HG02840 (cell line): ENCODE measurements around the gene NKIRAS2.

Experiments used
- ATAC-seq: cut with Tn5 transposase; IDR thresholded peaks from one replicate; pipeline ENCODE4 v1.9.1; 2021; ENCODE audit warnings: mild to moderate bottlenecking, moderate library complexity, moderate number of reproducible peaks; ENCODE audit not compliant: unreplicated experiment, low FRiP score

Gene NKIRAS2

GRCh38 chr17:42025936-42026335 is 6.0 kb downstream of the NKIRAS2 start:
- no peak for ATAC-seq

DNA sequence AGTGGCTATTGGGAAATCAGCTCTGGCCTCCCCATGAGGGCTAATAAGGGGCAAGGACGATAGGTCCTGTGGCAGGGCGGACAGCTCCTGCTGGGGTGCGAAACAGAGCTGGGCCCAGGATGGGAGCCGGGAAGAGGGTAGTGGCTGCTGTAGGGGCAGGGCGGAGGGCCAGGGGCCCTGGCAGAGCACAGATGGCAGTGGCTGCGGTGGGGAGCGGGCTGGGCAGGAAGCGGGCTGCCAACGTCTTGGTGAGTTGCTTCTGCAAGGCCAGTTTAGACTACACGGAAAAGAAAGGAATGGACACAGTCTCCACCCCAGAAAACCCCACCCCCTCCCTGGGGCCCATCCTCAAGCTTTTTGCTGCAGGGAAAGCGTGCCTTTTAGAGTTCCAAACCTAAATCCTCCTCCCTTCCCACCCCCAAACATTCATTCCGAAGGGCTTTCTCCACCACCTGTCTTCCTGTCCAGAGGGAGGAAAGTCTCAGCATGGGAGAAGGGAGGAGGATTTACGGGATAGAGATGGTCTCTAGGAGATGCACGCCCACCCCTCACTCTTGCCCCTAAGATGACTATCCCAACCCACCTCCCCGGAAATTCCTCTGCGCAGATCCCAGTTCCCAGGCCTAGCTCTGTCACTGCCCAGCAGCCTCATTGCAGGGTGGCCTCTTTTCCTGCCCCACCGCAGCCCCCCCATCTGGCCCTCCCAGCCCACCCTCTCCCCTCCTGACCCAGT is 7.1 kb downstream of the NKIRAS2 start:
- no peak for ATAC-seq

- no peak for ATAC-seq
These were observed 7.7 kb downstream of the NKIRAS2 start for GRCh38 chr17:42027590-42027889.

DNA sequence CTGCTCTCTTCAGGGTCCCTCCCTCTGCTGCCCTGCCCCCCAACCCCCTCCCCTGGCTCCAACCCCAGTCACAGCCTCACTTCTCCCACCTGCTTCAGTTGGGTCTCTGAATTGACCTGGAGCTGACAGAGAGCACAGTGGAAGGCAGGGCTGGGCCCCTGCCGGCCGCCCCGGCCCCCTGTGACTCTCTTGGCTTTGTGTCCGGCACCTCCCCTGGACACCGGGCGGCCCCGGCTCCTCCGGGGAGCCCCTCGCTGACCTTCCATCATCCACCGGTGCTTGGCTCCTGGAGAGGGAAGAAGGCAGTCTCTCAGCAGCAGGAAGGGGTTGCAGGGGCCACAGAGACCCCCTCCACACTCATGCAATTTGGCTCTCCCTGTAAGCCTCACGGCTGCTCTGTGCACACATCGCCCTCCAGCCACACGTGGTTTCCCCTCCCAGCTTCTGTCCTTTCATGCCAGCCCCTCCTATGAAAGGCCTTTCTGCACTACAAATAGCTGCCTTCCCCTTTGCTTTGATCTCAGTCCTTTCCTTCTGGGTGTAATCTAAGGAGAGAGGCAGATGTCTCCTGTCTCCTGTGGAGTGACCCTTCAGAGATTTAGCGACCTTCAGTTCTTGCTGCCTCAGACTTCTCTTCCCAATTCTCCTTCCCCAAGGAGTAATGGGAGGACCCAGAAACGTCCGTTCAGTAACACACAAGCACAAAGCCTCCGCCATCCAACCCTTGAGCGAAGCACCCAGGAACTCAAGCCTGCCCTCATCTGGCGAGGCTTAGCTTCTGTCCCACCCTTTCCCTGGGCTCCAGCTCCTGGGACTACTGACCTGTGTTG is 8.3 kb downstream of the NKIRAS2 start:
- no peak for ATAC-seq

- no peak for ATAC-seq
These were observed 8.9 kb downstream of the NKIRAS2 start for GRCh38 chr17:42028791-42029127.

DNA sequence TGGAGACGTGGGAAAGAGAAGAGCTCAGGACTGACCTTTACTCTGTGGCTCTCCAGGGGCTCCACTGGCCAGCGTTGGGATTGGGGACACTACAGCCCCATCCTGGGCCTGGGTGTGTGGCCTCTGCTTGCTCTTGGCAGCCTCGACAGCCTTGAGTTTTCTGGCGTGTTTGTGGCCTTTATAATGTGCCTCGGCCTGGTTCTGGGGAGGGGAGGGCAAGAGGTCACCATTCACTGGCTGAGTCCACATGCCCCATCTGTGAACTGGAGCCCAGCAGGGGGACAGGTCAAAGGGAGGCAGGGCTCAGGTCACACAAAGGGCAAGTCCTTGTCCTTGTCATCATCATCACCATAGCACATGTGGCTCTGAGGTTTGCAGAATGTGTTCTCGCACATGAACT is 11.7 kb downstream of the NKIRAS2 start:
- no peak for ATAC-seq

DNA sequence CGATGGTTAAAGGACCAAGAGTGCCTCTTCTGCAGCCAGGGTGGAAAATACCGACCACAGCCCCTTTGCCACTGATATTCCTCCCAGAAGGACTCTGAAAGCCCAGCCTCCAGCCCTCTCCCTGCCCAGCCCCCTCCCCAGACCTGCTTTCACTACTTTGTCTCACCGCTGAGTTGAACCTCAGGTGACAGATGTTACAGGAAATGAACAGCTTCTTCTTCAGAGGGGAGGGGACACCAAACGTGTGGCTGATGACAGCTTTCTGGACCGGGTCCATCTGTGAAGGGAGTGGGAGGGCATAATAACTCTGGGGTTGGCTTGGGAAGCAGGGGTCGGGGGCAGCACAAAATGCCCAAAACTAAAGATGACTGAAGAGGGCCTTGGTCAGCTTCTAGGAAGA is 14.2 kb downstream of the NKIRAS2 start:
- ATAC-seq: no peak

DNA sequence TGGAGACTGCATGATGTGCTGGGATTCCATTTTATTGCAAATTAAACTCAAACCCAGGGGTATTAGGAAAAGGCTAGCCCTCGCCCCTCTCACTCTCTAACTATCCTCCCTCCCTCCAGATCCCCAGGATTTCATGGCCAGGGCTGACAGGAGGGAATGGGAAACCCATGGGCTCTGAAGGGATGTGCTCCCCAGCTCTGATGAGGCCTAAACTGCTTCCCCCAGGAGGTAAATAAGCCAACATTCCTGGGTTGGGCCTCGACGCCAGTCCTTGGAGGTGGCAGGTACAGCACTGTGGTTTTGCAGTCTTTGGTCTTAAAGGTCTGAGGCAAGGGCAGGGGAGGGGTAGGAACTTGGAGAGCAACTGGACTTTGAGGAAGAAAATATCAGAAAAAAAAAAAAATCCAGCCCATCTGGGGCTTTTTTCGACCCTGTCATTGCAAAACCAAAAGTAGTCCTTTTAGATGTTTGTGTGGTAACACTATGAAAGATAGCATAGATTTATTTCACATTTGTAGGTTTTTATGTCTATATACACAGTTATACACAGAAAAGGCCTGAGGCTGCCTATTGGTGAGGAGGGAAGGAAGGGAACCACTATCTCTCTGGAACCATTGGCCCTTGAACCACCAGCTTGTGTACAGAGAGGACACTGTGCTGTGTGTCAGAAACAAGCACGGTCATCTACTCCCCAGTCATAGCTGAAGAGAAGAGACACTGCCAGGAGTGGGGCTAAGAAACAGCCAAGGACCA is 18.5 kb downstream of the NKIRAS2 start:
- no peak for ATAC-seq

DNA sequence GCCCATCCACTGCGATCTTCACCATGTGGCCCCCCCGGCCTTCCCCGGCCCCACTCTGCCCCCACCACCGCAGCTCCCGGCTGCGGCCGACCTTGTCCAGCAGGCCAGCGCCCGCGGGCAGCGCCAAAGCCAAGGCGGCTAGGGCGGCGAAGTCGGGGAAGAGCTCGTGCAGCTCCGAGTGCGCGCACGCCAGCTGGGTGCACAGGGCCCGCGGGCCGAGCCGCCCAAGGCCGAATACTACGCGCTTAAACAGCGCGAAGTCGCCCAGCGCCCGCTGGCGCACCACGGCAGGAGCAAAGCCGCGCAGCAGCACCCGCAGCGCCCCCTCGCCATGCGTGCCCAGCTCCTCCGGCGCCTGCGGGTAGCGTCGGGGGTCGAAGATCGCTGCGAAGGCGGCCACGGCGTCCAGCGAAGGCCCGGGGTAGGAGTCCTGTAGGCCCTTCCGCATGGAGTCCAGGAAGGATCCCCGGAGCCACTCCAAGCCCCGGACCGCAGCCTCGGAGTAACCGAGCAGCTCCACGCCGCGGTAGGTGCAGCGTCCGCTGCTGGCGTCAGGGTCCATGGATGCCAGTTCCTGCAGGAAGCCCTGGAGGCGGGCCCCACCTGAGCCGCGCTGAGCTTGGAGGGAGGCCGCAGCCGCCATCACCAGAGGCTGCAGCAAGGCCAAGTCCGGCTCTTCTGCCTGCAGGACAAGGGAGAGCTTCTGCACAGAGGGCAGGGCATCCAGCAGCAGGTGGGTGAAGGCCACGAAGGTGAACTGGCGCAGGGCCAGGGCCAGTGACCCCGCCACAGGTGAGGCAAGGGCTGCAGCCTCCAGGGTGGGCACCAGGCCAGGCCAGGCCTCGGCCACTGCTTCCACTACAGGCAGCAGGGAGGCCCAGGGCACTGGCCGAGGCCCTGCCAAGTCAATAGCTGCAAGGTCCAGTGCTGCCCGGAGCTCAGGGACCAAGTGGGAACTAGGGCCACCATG is 20.2 kb downstream of the NKIRAS2 start:
- no peak for ATAC-seq

- no peak for ATAC-seq
These were observed 20.9 kb downstream of the NKIRAS2 start for GRCh38 chr17:42040818-42041217.

DNA sequence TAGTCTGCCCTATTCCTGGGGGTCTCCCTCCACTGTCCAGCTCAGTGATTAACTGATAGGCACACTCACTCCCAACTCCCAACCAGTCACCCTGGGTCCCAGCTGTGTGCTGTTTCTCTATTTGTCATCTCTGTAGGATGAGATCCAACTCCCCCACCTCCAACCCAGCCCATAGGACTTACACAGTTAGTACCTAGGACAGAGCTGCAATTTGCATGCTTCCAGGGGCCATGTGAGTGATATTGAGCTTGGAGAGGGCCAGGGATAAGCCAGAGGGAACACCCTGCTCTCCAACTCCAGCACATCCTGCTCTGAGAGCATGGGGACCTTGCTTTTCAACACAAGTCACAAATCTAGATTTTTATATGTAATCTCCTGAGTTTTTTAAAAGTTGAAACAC is 21.7 kb downstream of the NKIRAS2 start:
- ATAC-seq: no peak

DNA sequence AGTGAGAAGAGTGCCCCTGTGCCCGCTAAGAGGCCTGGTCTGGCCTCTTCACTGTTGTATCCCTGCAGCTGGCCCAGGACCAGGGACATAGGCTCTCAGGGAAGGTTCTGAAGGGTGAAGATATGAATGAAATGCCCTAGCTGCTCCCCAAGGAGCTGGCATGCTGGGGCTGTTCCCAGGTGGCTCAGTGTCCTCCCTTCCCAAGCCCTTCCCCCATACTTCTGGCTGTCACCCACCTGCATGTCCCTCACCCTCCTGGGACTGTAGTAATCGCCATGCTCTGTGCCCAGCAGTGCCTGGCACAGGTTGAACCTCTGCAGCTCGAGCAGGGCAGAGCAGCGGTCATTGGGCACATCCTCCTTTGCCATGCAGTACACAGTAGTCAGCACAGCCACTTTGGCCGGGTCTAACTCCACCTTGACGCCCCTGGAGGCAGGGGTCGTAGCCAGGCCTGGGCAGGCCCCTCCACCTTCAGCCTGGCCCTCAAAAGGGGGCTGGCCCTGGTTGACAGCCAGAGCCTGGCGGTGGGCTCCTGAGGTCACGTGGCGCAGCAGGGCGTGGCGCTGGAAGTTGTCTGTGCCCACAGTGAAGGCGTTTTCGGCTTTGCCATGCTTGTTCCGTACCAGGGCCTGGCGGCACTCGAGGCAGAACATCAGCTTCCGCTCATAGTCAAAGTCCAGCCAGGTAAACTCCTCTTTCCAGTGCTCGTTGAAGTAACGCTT is 22.9 kb downstream of the NKIRAS2 start:
- ATAC-seq: no peak

- ATAC-seq: no peak
These were observed 25.8 kb downstream of the NKIRAS2 start for GRCh38 chr17:42045719-42046118.

GRCh38 chr17:42047343-42047742 is 27.5 kb downstream of the NKIRAS2 start:
- no peak for ATAC-seq

- ATAC-seq: no peak
These were observed 30.0 kb downstream of the NKIRAS2 start for GRCh38 chr17:42049834-42050392.

GRCh38 chr17:42050393-42051012 is 30.6 kb downstream of the NKIRAS2 start, which contains the start of gene C17orf113:
TSS of gene C17orf113 (minus strand) at chr17:42050601. CDS start at chr17:42043376, 7,225 bp downstream.
- ATAC-seq: no peak

DNA sequence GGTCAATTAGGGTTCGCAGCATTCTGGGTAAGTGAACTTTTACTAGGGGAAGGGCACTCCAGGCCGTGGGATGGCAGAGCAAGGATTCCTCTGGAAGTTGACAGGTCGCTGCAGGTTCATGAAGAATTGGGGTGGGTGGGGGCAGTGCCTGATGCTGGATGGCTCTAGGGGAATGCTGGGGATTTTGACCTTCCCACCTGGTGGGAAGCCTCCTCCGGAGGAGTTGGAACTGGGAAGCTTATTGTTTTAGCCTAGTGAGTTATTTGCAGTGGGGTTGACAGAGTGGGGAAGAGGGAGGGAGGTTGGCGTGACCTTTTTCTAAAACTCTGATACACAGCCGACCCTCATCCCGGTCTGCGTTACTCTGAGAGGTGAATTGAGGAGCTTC is 31.1 kb downstream of the NKIRAS2 start:
- ATAC-seq: no peak

- ATAC-seq: no peak
These were observed 31.8 kb downstream of the NKIRAS2 start for GRCh38 chr17:42051645-42052044.

DNA sequence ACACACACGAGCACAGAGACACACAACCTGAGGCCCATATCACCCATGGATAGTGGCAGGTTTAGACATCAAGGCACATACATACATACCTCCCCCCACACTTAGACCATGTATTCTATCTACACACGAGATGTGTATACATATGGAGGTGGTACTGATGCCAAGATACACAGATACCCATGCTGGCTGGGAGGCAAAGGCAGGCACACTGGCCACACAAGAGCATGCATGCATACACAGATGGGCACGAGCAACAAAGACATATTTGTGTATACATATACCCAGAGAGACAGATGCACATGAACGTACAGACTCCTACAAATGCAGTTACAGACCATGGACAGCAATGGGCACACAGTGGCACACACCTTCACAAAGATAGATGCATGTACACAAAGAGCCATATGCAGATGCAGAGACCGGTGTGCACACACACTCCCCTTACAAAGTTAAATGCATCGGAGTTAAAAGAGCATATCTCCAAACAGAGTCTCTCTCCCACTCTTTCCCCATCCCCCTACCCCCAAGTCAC is 32.5 kb downstream of the NKIRAS2 start:
- no peak for ATAC-seq
